Melanocyte of skin (primary cell): ENCODE results near the gene DSPP. TPM values are rescaled to one million over a fixed set of nuclear protein-coding genes. Genes with fewer than 3 reads are reported as not detected.

Experiments
- total RNA-seq, 2 donors: library from RNA; depleted of rRNA; stranded (reverse); fragments of >200 nt; gene quantifications; 2 replicates each; pipeline ENCODE4 v1.2.3, GENCODE V29; 2012

The DSPP gene
- total RNA-seq = not detected

GRCh38 chr4:87608229-87608628, at the start of gene DSPP:
TSS of gene DSPP (plus strand) at chr4:87608529. CDS start at chr4:87610909, 2,380 bp downstream.

GRCh38 chr4:87649980-87650379, 41.7 kb downstream of the DSPP start, which contains the start of gene DMP1:
TSS of gene DMP1 (plus strand) at chr4:87650280. CDS start at chr4:87656493, 6,213 bp downstream.

Other genes with a start within 250 kb of the DSPP start
- 10 to 100 TPM; 41.6 to 61.6 TPM for gene HSD17B11, start 217.3 kb upstream of the DSPP start, total RNA-seq
- gene NUDT9, start 186.0 kb upstream of the DSPP start, total RNA-seq = 10 to 100 TPM; 13.3 to 17.9 TPM
- gene SPARCL1, start 79.2 kb upstream of the DSPP start, total RNA-seq = under 1 TPM in 1 of 2 donors, not detected in 1; under 0.01 TPM
- not detected for gene DMP1, start 41.8 kb downstream of the DSPP start, total RNA-seq
- not detected for gene IBSP, start 191.0 kb downstream of the DSPP start, total RNA-seq
- not detected for gene MEPE, start 224.4 kb downstream of the DSPP start, total RNA-seq